NCI-H1436 (cell line): Measurements from ENCODE around the gene ALMS1.
"Not testable (repeated sequence)": the region's sequence is repeated elsewhere in the genome, so short reads cannot be mapped to it uniquely, and the experiment has no call there.

Experiments
- DNase-seq: peaks from one replicate; lab custom pipeline; 2025; lab: John Stamatoyannopoulos, UW

Gene ALMS1

GRCh38 chr2:73503992-73504570 is 118.4 kb downstream of the ALMS1 start:
- DNase-seq = no peak

GRCh38 chr2:73504850-73505249 is 119.2 kb downstream of the ALMS1 start:
- DNase-seq = not testable (repeated sequence)

GRCh38 chr2:73510470-73510869 is 124.8 kb downstream of the ALMS1 start:
- DNase-seq = not testable (repeated sequence)

- DNase-seq = no peak
These were observed 130.4 kb downstream of the ALMS1 start for GRCh38 chr2:73516033-73516432.

- DNase-seq = no peak
These were observed 143.1 kb downstream of the ALMS1 start for GRCh38 chr2:73528688-73529087.

GRCh38 chr2:73530773-73531172 is 145.1 kb downstream of the ALMS1 start:
- DNase-seq = not testable (repeated sequence)

- no peak for DNase-seq
These were observed 146.7 kb downstream of the ALMS1 start for GRCh38 chr2:73532381-73532780.

- no peak for DNase-seq
These were observed 150.7 kb downstream of the ALMS1 start for GRCh38 chr2:73536133-73536840.

- DNase-seq = not testable (repeated sequence)
These were observed 175.2 kb downstream of the ALMS1 start for GRCh38 chr2:73560875-73561274.

- no peak for DNase-seq
These were observed 175.8 kb downstream of the ALMS1 start for GRCh38 chr2:73561422-73561821.

- no peak for DNase-seq
These were observed 179.3 kb downstream of the ALMS1 start for GRCh38 chr2:73564986-73565385.

- DNase-seq = no peak
These were observed 180.7 kb downstream of the ALMS1 start for GRCh38 chr2:73566288-73566878.

GRCh38 chr2:73575261-73575660 is 189.6 kb downstream of the ALMS1 start:
- no peak for DNase-seq

- no peak for DNase-seq
These were observed 196.7 kb downstream of the ALMS1 start for GRCh38 chr2:73582364-73582763.

GRCh38 chr2:73588177-73588576 is 202.5 kb downstream of the ALMS1 start:
- no peak for DNase-seq

- DNase-seq = no peak
These were observed 208.0 kb downstream of the ALMS1 start for GRCh38 chr2:73593680-73594079.

GRCh38 chr2:73594251-73594650 is 208.6 kb downstream of the ALMS1 start:
- no peak for DNase-seq

- DNase-seq = no peak
These were observed 216.1 kb downstream of the ALMS1 start for GRCh38 chr2:73601780-73602179.

- not testable (repeated sequence) for DNase-seq
These were observed 217.5 kb downstream of the ALMS1 start for GRCh38 chr2:73603099-73603588.

- DNase-seq = not testable (repeated sequence)
These were observed 219.0 kb downstream of the ALMS1 start for GRCh38 chr2:73604589-73604988.

GRCh38 chr2:73610111-73610510 is 224.5 kb downstream of the ALMS1 start:
- no peak for DNase-seq

GRCh38 chr2:73611193-73611592 is 225.6 kb downstream of the ALMS1 start:
- no peak for DNase-seq

GRCh38 chr2:73611867-73612266 is 226.2 kb downstream of the ALMS1 start:
- no peak for DNase-seq
